Smooth muscle cell (in vitro differentiated cells): ENCODE measurements around the gene GCG. TPM values are rescaled to one million over a fixed set of nuclear protein-coding genes. Genes with fewer than 3 reads are reported as not detected.

Experiments used
- DNase-seq: peaks from one replicate; lab custom pipeline; 2025; ENCODE audit not compliant: unreplicated experiment; lab: John Stamatoyannopoulos, UW
- H2AFZ ChIP-seq: fragments of 200-600 bp; sonication (generic); 2 replicates; pipeline ENCODE4 v1.6.0; 2016; ENCODE audit warnings: antibody characterized with exemption, low read depth, mild to moderate bottlenecking
- H3F3A ChIP-seq: fragments of 200-600 bp; sonication (generic); 2 replicates; pipeline ENCODE4 v1.6.0; 2017; ENCODE audit warnings: antibody characterized with exemption, low read depth
- H3K27ac ChIP-seq: fragments of 200-600 bp; sonication (generic); 2 replicates; pipeline ENCODE4 v1.5.1; 2016; ENCODE audit warnings: low read depth, mild to moderate bottlenecking
- H3K27me3 ChIP-seq: fragments of 200-600 bp; sonication (generic); 2 replicates; pipeline ENCODE4 v1.6.1; 2016; ENCODE audit warnings: low read depth, mild to moderate bottlenecking
- H3K36me3 ChIP-seq: fragments of 200-600 bp; sonication (generic); 2 replicates; pipeline ENCODE4 v1.5.1; 2016; ENCODE audit warnings: low read depth
- H3K4me1 ChIP-seq: fragments of 200-600 bp; sonication (generic); 2 replicates; pipeline ENCODE4 v1.5.1; 2016; ENCODE audit warnings: low read depth
- H3K4me2 ChIP-seq: fragments of 200-600 bp; sonication (generic); 2 replicates; pipeline ENCODE4 v1.6.0; 2016; ENCODE audit warnings: mild to moderate bottlenecking
- H3K4me3 ChIP-seq: fragments of 200-600 bp; sonication (generic); 2 replicates; pipeline ENCODE4 v1.5.1; 2016; ENCODE audit warnings: mild to moderate bottlenecking
- H3K79me2 ChIP-seq: fragments of 200-600 bp; sonication (generic); 2 replicates; pipeline ENCODE4 v1.6.0; 2016; ENCODE audit warnings: low read depth, mild to moderate bottlenecking
- H3K9ac ChIP-seq: fragments of 200-600 bp; sonication (generic); 2 replicates; pipeline ENCODE4 v1.6.0; 2016; ENCODE audit warnings: low read depth
- H3K9me3 ChIP-seq: fragments of 200-600 bp; sonication (generic); replicated peaks from 2 replicates; pipeline ENCODE4 v1.5.1; 2016; ENCODE audit warnings: low read depth
- H4K20me1 ChIP-seq: fragments of 200-600 bp; sonication (generic); 2 replicates; pipeline ENCODE4 v1.6.0; 2016; ENCODE audit warnings: low read depth
- CTCF ChIP-seq: fragments of 200-600 bp; sonication (generic); IDR thresholded peaks from 2 replicates; pipeline ENCODE4 v1.5.1; 2017; ENCODE audit warnings: borderline replicate concordance, mild to moderate bottlenecking, antibody characterized with exemption; ENCODE audit not compliant: insufficient read depth, poor library complexity, severe bottlenecking
- WGBS: methylation state at CpG from one replicate; pipeline ENCODE4 v1.1.7; 2016; ENCODE audit warnings: low lambda C conversion rate; 5-methylcytosine and 5-hydroxymethylcytosine counted together
- polyA plus RNA-seq: library from polyadenylated mRNA; unstranded; fragments of >200 nt; fragmentation: Nextera tagmentation; extraction: Ambion mirVana; gene quantifications from 2 replicates; pipeline ENCODE4 v1.2.1, GENCODE V29; 2016
- total RNA-seq: library from RNA; depleted of rRNA; stranded (reverse); fragments of >200 nt; gene quantifications from 2 replicates; pipeline ENCODE4 v1.2.3, GENCODE V29; 2014

GCG gene
- total and polyA plus RNA-seq, 2 experiments from 2014 or later, result not detected

DNA sequence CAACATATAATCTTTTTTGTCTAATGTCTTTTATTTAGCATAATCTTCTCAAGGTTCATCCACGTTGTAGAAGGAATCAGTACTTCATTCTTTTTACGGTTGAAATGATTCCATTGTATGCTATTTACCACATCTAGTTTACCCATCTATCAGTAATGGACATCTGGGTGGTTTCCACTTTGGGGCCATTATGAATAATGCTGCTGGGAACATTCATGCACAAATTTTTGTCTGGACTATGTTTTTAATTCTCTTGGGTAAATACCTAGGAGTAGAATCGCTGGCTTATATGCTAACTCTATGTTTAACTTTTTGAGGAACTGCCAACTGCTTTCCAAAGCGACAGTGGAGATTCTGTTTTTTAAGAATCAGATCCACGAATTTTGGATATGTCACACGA, 7.4 kb upstream of the GCG start:
- no peaks in the 10 kb centered on the region for H3K9me3 ChIP-seq
- no peaks in the 10 kb centered on the region for H3K36me3 ChIP-seq
- 94% methylated on average over 6 of the region's 6 CpGs for WGBS
- no peak overlapping the region for H2AFZ ChIP-seq
- peaks cover 3% of the 10 kb centered on the region for H3K27me3 ChIP-seq
- no peaks in the 10 kb centered on the region for H4K20me1 ChIP-seq
- no peak overlapping the region for H3K4me3 ChIP-seq
- H3K27ac ChIP-seq, result no peak overlapping the region
- no peaks in the 10 kb centered on the region for H3K4me1 ChIP-seq
- no peaks in the 10 kb centered on the region for H3F3A ChIP-seq
- no peaks in the 10 kb centered on the region for H3K79me2 ChIP-seq
- H3K4me2 ChIP-seq, result no peak overlapping the region
- no peak for TF ChIP-seq CTCF
- H3K9ac ChIP-seq, result no peak overlapping the region
- no peak for DNase-seq

GRCh38 chr2:162156149-162156548, 4.1 kb upstream of the GCG start:
- no peak for TF ChIP-seq CTCF
- no peaks in the 10 kb centered on the region for H3K79me2 ChIP-seq
- no peaks in the 10 kb centered on the region for H4K20me1 ChIP-seq
- H2AFZ ChIP-seq, result no peak overlapping the region
- no peak overlapping the region for H3K4me3 ChIP-seq
- no peaks in the 10 kb centered on the region for H3K36me3 ChIP-seq
- no peaks in the 10 kb centered on the region for H3K4me1 ChIP-seq
- no peak overlapping the region for H3K4me2 ChIP-seq
- no peaks in the 10 kb centered on the region for H3K9me3 ChIP-seq
- no peak overlapping the region for H3K27ac ChIP-seq
- H3K9ac ChIP-seq, result no peak overlapping the region
- H3K27me3 ChIP-seq, result peaks cover 16% of the 10 kb centered on the region
- H3F3A ChIP-seq, result no peaks in the 10 kb centered on the region
- 87% methylated on average over 3 of the region's 3 CpGs for WGBS
- no peak for DNase-seq

DNA sequence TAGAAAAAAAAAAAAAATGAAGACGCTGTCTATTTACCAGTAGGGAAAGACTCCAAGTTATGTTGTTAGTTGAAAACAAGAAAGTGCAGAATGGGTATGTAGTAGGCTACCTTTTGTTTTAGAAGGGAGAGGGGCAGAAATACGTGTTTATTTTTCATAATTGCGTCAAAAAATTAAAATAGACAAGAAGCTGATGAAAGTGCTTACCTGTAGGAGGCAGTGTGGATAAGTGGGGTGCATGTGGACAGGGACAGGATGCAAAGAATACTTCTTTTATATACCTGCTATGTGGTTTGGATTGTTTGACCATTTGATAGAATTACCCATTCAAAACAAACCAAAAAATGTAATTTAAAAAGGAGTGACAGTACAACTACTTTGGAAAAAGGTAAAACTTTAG, 3.0 kb upstream of the GCG start:
- peak; percentile 16 for TF ChIP-seq CTCF
- no peak overlapping the region for H3K9ac ChIP-seq
- no peaks in the 10 kb centered on the region for H4K20me1 ChIP-seq

DNA sequence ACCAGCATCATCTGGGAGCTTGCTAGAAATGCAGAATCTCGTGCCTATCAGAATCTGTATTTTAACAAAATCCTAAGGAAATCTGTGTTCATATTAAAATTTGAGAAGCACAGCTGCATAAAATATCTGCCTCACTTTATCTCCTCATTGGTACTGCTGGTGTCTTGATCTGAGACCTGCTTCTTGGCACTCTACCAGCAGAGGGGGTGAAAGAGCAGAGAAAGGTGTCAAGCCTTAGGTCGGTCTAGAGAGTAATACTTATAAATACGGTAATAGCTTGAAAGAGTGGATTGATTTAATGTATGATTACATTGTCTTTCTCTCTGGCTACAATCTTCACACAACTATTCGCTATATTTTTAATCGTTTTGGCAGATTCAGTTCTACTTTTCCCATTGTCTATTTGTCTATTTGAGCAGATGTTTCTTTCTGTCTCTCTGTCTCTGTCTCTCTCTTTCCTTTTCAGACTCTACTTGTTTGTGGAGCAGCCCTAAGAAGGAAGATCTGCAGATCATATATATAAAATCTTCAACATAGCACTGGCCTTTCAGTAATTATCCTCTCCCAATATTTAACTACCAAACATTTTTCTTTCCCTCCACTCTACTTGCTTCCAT, 1.7 kb upstream of the GCG start:
- no peak overlapping the region for H2AFZ ChIP-seq
- peaks cover 40% of the 10 kb centered on the region for H3K27me3 ChIP-seq
- H3F3A ChIP-seq, result no peaks in the 10 kb centered on the region
- H3K4me1 ChIP-seq, result no peaks in the 10 kb centered on the region
- no peaks in the 10 kb centered on the region for H3K9me3 ChIP-seq
- H4K20me1 ChIP-seq, result no peaks in the 10 kb centered on the region
- 5% methylated on average over 5 of the region's 5 CpGs for WGBS
- no peak for DNase-seq
- no peak overlapping the region for H3K27ac ChIP-seq
- no peaks in the 10 kb centered on the region for H3K79me2 ChIP-seq
- H3K9ac ChIP-seq, result no peak overlapping the region
- no peak overlapping the region for H3K4me3 ChIP-seq
- TF ChIP-seq CTCF, result peak; percentile 83
- H3K4me2 ChIP-seq, result peak overlapping the region; percentile 70
- H3K36me3 ChIP-seq, result no peaks in the 10 kb centered on the region

More for the DNA sequence above, 3.0 kb upstream of the GCG start:
- peaks cover 27% of the 10 kb centered on the region for H3K27me3 ChIP-seq
- no peaks in the 10 kb centered on the region for H3K9me3 ChIP-seq
- WGBS, result 75% methylated on average over 3 of the region's 3 CpGs
- H3K79me2 ChIP-seq, result no peaks in the 10 kb centered on the region
- no peaks in the 10 kb centered on the region for H3K4me1 ChIP-seq
- H3K27ac ChIP-seq, result no peak overlapping the region
- H2AFZ ChIP-seq, result no peak overlapping the region
- H3K36me3 ChIP-seq, result no peaks in the 10 kb centered on the region
- DNase-seq, result no peak
- no peak overlapping the region for H3K4me2 ChIP-seq
- no peaks in the 10 kb centered on the region for H3F3A ChIP-seq
- no peak overlapping the region for H3K4me3 ChIP-seq
